ENCODE results near the gene RNF167.

DNA sequence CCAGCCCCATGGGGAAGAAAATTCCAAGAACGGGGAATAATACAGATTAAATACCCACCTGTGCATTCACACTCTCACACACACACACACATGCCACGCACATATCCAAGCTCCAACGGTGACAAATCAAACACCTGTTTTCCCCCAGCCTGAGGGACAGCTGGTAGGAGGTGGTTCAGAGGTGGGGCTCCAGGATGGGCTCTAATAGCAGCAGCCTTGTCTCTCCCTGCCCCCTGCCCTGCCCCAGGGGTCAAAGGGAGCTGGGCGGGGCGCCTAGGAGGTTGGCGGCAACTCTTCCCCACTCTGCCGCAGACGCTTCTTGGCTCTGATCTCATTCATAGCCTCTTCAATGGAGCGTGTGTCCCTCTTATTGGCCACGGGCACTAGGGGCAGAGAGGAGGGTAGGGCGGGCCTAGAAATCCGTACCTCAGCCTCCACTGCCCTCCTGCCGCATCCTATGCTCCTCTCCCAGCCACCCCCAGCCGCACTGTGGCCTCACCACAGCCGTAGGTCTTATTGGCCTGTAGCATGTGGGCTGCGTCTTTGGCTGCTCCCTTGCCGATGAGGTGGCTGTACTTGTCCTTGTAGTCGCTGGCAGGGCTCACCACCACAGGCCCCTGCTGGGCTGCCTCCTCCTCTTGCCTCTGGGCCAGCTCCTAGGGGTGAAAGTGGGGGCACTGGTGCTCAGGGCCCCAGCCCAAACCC, 19.3 kb downstream of the RNF167 start:
- TF ChIP-seq, protein P1, sequence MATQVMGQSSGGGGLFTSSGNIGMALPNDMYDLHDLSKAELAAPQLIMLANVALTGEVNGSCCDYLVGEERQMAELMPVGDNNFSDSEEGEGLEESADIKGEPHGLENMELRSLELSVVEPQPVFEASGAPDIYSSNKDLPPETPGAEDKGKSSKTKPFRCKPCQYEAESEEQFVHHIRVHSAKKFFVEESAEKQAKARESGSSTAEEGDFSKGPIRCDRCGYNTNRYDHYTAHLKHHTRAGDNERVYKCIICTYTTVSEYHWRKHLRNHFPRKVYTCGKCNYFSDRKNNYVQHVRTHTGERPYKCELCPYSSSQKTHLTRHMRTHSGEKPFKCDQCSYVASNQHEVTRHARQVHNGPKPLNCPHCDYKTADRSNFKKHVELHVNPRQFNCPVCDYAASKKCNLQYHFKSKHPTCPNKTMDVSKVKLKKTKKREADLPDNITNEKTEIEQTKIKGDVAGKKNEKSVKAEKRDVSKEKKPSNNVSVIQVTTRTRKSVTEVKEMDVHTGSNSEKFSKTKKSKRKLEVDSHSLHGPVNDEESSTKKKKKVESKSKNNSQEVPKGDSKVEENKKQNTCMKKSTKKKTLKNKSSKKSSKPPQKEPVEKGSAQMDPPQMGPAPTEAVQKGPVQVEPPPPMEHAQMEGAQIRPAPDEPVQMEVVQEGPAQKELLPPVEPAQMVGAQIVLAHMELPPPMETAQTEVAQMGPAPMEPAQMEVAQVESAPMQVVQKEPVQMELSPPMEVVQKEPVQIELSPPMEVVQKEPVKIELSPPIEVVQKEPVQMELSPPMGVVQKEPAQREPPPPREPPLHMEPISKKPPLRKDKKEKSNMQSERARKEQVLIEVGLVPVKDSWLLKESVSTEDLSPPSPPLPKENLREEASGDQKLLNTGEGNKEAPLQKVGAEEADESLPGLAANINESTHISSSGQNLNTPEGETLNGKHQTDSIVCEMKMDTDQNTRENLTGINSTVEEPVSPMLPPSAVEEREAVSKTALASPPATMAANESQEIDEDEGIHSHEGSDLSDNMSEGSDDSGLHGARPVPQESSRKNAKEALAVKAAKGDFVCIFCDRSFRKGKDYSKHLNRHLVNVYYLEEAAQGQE (IDR thresholded peaks at IDR 0.05; ENCODE audit: low read depth), result no peak
- TF ChIP-seq TEAD4 (IDR thresholded peaks at IDR 0.05), result no peak
- no peak for TF ChIP-seq YY1 (IDR thresholded peaks at IDR 0.05; ENCODE audit: low read depth)
- no peak for TF ChIP-seq CEBPB (IDR thresholded peaks at IDR 0.05)
- TF ChIP-seq, protein P2, sequence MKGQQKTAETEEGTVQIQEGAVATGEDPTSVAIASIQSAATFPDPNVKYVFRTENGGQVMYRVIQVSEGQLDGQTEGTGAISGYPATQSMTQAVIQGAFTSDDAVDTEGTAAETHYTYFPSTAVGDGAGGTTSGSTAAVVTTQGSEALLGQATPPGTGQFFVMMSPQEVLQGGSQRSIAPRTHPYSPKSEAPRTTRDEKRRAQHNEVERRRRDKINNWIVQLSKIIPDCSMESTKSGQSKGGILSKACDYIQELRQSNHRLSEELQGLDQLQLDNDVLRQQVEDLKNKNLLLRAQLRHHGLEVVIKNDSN (IDR thresholded peaks at IDR 0.05), result no peak
- no peak for TF ChIP-seq RAD21 (IDR thresholded peaks at IDR 0.05; ENCODE audit: low read depth)
- TF ChIP-seq, protein P3, sequence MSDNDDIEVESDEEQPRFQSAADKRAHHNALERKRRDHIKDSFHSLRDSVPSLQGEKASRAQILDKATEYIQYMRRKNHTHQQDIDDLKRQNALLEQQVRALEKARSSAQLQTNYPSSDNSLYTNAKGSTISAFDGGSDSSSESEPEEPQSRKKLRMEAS (IDR thresholded peaks at IDR 0.05), result no peak
- no peak for TF ChIP-seq EP300 (IDR thresholded peaks at IDR 0.05; ENCODE audit: borderline replicate concordance)
- TF ChIP-seq CREB1 (IDR thresholded peaks at IDR 0.05; ENCODE audit: low read depth), result no peak
- no peak for TF ChIP-seq TAF1 (IDR thresholded peaks at IDR 0.05; ENCODE audit: low read depth)
